GM12873 (cell line): ENCODE data around the gene TMEM168.

ENCODE experiments used
- CTCF ChIP-seq: IDR thresholded peaks from 2 replicates; pipeline ENCODE4 v1.5.1; 2012; ENCODE audit warnings: low read depth, mild to moderate bottlenecking, moderate library complexity, low read length, control low read depth; ENCODE audit not compliant: insufficient read depth; ENCODE audit errors: missing control alignments

TMEM168 gene

DNA sequence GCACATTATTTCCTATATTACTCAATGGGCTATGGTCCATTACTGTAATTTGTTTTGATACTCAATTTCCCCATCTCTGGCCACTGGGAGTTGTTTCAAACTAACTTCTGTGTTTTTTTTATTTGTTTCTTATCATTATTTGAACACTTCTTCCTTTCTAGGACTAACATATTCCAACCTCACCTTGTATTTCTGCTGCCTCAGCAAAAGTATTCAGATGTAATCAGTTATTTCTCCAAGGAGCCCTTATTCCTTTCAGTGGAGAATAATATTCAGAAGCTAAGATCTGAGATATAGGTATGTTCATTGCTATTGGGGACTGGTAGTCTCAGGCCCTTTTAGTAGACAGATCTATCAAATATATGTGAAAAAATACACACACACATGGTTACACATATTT, 36.9 kb downstream of the TMEM168 start:
- TF ChIP-seq CTCF, result no peak

GRCh38 chr7:112752576-112752975, 37.6 kb downstream of the TMEM168 start:
- TF ChIP-seq CTCF, result no peak

DNA sequence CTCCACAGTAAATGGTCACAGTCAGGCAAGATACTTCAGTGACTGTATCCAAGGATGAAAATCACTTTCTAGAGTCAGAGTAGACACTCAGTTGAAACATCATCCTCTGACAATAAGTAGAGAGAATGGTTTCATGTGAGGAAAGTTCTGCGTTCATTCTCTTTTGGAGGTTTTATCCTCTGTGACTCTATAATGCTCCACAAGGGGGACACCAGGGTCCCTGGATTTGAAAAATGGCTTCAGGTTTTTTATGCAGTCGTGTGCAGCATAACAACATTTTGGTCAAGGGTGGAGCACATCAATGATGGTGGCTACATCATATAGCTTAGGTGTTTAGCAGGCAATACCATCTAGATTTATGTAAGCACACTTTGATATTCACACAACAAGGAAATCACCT, 40.4 kb downstream of the TMEM168 start:
- TF ChIP-seq CTCF, result peak; percentile 20

GRCh38 chr7:112748381-112748780, 41.8 kb downstream of the TMEM168 start:
- no peak for TF ChIP-seq CTCF

- TF ChIP-seq CTCF, result no peak
These were observed 44.6 kb downstream of the TMEM168 start for GRCh38 chr7:112745635-112746034.

GRCh38 chr7:112744818-112745217, 45.4 kb downstream of the TMEM168 start:
- no peak for TF ChIP-seq CTCF

DNA sequence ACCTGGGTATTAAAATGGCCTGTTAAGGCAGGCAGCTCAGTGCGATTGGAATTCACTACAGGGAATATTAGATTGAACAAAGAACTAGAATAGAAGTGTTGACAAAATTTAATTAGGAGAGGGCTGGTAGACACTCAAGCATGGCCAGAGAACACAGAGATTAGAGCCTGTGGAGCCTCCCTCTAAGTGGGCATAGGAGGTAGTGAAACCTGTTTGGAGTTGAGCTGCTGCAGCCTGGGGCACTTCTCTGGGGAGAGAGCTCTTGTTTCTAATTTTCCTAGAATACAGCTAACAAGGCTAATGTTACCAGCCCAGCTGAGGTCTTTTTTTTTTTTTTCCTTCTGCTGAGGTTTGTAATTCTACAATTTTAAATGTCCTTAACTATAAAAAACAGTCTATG, 46.4 kb downstream of the TMEM168 start:
- no peak for TF ChIP-seq CTCF
